Peyer's patch (tissue), 4 donors: ENCODE measurements around the gene RBM48. TPM values are rescaled to one million over a fixed set of nuclear protein-coding genes. Genes with fewer than 3 reads are reported as not detected.

Source experiments
- DNase-seq, 3 donors: peaks; one replicate each; pipeline ENCODE4 v3.0.0-alpha.2; 2017 to 2019
- H3K27ac ChIP-seq, 4 donors: fragments of 200-600 bp; sonication (generic); one replicate each; pipeline ENCODE4 v1.5.1; 2016 to 2019
- H3K27me3 ChIP-seq, 2 donors: fragments of 200-600 bp; sonication (generic); one replicate each; pipeline ENCODE4 v1.5.1; 2019
- H3K36me3 ChIP-seq, 3 donors: fragments of 200-600 bp; sonication (generic); one replicate each; pipeline ENCODE4 v1.5.1; 2016 to 2019
- H3K4me1 ChIP-seq, 4 donors: fragments of 200-600 bp; sonication (generic); one replicate each; pipeline ENCODE4 v1.5.1; 2016 to 2019
- H3K4me3 ChIP-seq, 4 donors: fragments of 200-600 bp; sonication (generic); 1 replicate in 3 of 4; 2 replicates in 1 of 4; pipeline ENCODE4 v1.5.1; 2016 to 2019; ENCODE audit warnings: mild to moderate bottlenecking in 1 of 4
- H3K9me3 ChIP-seq, 4 donors: fragments of 200-600 bp; sonication (generic); one replicate each; pipeline ENCODE4 v1.5.1; 2016 to 2019; ENCODE audit warnings: mild to moderate bottlenecking in 1 of 4
- POLR2A ChIP-seq, 2 donors: fragments of 450-650 bp; IDR thresholded peaks; one replicate each; pipeline ENCODE4 v1.5.1; 2017; ENCODE audit warnings: antibody characterized with exemption in 2 of 2, mild to moderate bottlenecking in 2 of 2, moderate library complexity in 2 of 2
- total RNA-seq, 4 donors: library from RNA; depleted of rRNA; stranded (reverse); fragments of >200 nt; gene quantifications; one replicate each; pipeline ENCODE4 v1.1.0, GENCODE V29; 2016
- TF ChIP-seq, protein P1 (sequence below), 6 experiments: fragments of 450-650 bp in 4 of 6; fragments of 200-600 bp in 2 of 6; sonication (generic) in 1 of 6; IDR thresholded peaks; one replicate each; pipeline ENCODE4 v1.5.1; 2017 to 2019; ENCODE audit warnings: antibody characterized with exemption in 6 of 6, mild to moderate bottlenecking in 3 of 6, moderate library complexity in 1 of 6

Gene RBM48
- total RNA-seq, 4 donors from 2014 or later = 8.7 to 17.3 (median 11.5) TPM

- peaks cover 0 to 49% (median 0%) of the 10 kb centered on the region in 3 donors for H3K36me3 ChIP-seq
- H3K27ac ChIP-seq = no peak overlapping the region
- no peaks in the 10 kb centered on the region for H3K27me3 ChIP-seq
- no peaks in the 10 kb centered on the region for H3K9me3 ChIP-seq
- H3K4me1 ChIP-seq = no peaks in the 10 kb centered on the region
- no peak for DNase-seq
- TF ChIP-seq, protein P1, sequence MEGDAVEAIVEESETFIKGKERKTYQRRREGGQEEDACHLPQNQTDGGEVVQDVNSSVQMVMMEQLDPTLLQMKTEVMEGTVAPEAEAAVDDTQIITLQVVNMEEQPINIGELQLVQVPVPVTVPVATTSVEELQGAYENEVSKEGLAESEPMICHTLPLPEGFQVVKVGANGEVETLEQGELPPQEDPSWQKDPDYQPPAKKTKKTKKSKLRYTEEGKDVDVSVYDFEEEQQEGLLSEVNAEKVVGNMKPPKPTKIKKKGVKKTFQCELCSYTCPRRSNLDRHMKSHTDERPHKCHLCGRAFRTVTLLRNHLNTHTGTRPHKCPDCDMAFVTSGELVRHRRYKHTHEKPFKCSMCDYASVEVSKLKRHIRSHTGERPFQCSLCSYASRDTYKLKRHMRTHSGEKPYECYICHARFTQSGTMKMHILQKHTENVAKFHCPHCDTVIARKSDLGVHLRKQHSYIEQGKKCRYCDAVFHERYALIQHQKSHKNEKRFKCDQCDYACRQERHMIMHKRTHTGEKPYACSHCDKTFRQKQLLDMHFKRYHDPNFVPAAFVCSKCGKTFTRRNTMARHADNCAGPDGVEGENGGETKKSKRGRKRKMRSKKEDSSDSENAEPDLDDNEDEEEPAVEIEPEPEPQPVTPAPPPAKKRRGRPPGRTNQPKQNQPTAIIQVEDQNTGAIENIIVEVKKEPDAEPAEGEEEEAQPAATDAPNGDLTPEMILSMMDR (IDR thresholded peaks at IDR 0.05) = no peak
- TF ChIP-seq POLR2A (IDR thresholded peaks at IDR 0.05) = no peak
- H3K4me3 ChIP-seq = no peak overlapping the region
These were observed 32.0 kb downstream of the RBM48 start for GRCh38 chr7:92560602-92561001.

- H3K9me3 ChIP-seq = no peaks in the 10 kb centered on the region
- TF ChIP-seq, protein P1 (IDR thresholded peaks at IDR 0.05) = no peak
- TF ChIP-seq POLR2A (IDR thresholded peaks at IDR 0.05) = no peak
- no peaks in the 10 kb centered on the region for H3K4me1 ChIP-seq
- H3K4me3 ChIP-seq = no peak overlapping the region
- DNase-seq = no peak
- H3K36me3 ChIP-seq = peaks cover 0 to 74% (median 0%) of the 10 kb centered on the region in 3 donors
- no peaks in the 10 kb centered on the region for H3K27me3 ChIP-seq
- H3K27ac ChIP-seq = no peak overlapping the region
These were observed 34.8 kb downstream of the RBM48 start for GRCh38 chr7:92563345-92563744.

GRCh38 chr7:92567460-92567859 is 38.9 kb downstream of the RBM48 start:
- H3K36me3 ChIP-seq = peaks cover 0 to 89% (median 0%) of the 10 kb centered on the region in 3 donors
- no peak for TF ChIP-seq POLR2A (IDR thresholded peaks at IDR 0.05)
- TF ChIP-seq, protein P1 (IDR thresholded peaks at IDR 0.05) = no peak
- no peaks in the 10 kb centered on the region for H3K27me3 ChIP-seq
- no peaks in the 10 kb centered on the region for H3K9me3 ChIP-seq
- no peak for DNase-seq
- H3K4me1 ChIP-seq = no peaks in the 10 kb centered on the region
- H3K27ac ChIP-seq = no peak overlapping the region
- no peak overlapping the region for H3K4me3 ChIP-seq

GRCh38 chr7:92569137-92569536 is 40.5 kb downstream of the RBM48 start:
- H3K4me3 ChIP-seq = no peak overlapping the region
- TF ChIP-seq, protein P1 (IDR thresholded peaks at IDR 0.05) = no peak
- no peak for TF ChIP-seq POLR2A (IDR thresholded peaks at IDR 0.05)
- no peaks in the 10 kb centered on the region for H3K9me3 ChIP-seq
- no peaks in the 10 kb centered on the region for H3K27me3 ChIP-seq
- no peaks in the 10 kb centered on the region for H3K4me1 ChIP-seq
- H3K36me3 ChIP-seq = peaks cover 0 to 87% (median 0%) of the 10 kb centered on the region in 3 donors
- no peak for DNase-seq
- H3K27ac ChIP-seq = no peak overlapping the region

GRCh38 chr7:92576296-92576695 is 47.7 kb downstream of the RBM48 start:
- H3K4me1 ChIP-seq = no peaks in the 10 kb centered on the region
- H3K9me3 ChIP-seq = no peaks in the 10 kb centered on the region
- no peak for TF ChIP-seq POLR2A (IDR thresholded peaks at IDR 0.05)
- TF ChIP-seq, protein P1 (IDR thresholded peaks at IDR 0.05) = no peak
- no peaks in the 10 kb centered on the region for H3K27me3 ChIP-seq
- H3K36me3 ChIP-seq = peaks cover 0 to 86% (median 0%) of the 10 kb centered on the region in 3 donors
- no peak for DNase-seq
- H3K4me3 ChIP-seq = no peak overlapping the region
- H3K27ac ChIP-seq = no peak overlapping the region

DNA sequence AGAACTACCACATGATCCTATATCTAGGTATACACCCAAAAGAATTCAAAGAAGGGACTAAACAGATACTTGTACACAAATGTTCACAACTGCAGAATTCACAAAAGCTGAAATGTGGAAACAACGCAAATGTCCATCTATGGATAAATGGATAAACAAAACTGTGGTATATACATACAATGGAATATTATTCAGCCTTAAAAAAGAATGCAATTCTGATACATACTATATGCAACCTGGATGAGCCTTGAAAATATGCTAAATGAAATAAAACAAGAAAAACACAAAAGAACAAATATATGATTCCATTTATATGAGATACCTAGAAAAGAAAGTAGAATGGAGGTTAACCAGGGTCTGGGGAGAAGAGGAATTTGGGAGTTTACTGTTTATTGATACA is 54.4 kb downstream of the RBM48 start:
- Histone ChIP-seq H3K4me1 (peaks cover 0 to 6% (median 0%) of the 10 kb centered on the region in 4 donors), H3K4me3 (no peak overlapping the region), H3K36me3 (peaks cover 0 to 28% (median 0%) of the 10 kb centered on the region in 3 donors), H3K27ac (no peak overlapping the region), H3K9me3 (no peaks in the 10 kb centered on the region), H3K27me3 (no peaks in the 10 kb centered on the region)
- TF ChIP-seq POLR2A (IDR thresholded peaks at IDR 0.05) = no peak
- TF ChIP-seq, protein P1 (IDR thresholded peaks at IDR 0.05) = no peak
- no peak for DNase-seq
